Astrocyte of the cerebellum (primary cell): ENCODE results near the gene PRF1.
"Not testable (repeated sequence)": the region's sequence is repeated elsewhere in the genome, so short reads cannot be mapped to it uniquely, and the experiment has no call there.

ENCODE experiments used
- DNase-seq: peaks from one replicate; pipeline ENCODE4 v3.0.0-alpha.2; 2011; ENCODE audit warnings: low read depth
- H3K4me3 ChIP-seq: 2 replicates; pipeline ENCODE4 v1.5.1; 2011; ENCODE audit warnings: mild to moderate bottlenecking, low read depth, low read length, moderate library complexity
- in situ Hi-C: cut with HindIII; loops from 2 replicates; pipeline ENCODE4 v1.10.0; 2017; ENCODE audit warnings: low sequenced_read_pairs
- TF ChIP-seq, protein P1 (sequence below): IDR thresholded peaks from 2 replicates; pipeline ENCODE4 v1.5.1; 2012; ENCODE audit warnings: low read length, low read depth, moderate library complexity, mild to moderate bottlenecking; ENCODE audit errors: missing control alignments

PRF1 gene

DNA sequence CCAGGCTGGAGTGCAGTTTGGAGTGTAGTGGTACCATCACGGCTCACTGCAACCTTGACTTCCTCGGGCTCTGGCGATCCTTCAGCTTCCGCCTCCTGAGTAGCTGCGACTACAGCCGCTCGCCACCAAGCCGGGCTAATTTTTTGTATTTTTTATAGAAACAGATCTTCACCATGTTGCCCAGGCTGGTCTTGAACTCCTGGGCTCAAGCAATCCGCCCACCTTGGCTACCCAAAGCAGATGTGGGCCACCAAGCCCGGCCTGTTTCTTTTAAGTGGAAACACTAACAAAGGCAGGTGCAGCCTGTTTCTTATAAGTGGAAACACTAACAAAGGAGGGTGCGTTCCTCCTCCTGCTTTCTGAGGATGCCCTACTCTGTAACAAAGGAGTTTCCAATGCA is 18.2 kb downstream of the PRF1 start:
- in situ Hi-C loops: no loop called here
- DNase-seq: no peak
- H3K4me3 ChIP-seq: no peak overlapping the region
- TF ChIP-seq, protein P1, sequence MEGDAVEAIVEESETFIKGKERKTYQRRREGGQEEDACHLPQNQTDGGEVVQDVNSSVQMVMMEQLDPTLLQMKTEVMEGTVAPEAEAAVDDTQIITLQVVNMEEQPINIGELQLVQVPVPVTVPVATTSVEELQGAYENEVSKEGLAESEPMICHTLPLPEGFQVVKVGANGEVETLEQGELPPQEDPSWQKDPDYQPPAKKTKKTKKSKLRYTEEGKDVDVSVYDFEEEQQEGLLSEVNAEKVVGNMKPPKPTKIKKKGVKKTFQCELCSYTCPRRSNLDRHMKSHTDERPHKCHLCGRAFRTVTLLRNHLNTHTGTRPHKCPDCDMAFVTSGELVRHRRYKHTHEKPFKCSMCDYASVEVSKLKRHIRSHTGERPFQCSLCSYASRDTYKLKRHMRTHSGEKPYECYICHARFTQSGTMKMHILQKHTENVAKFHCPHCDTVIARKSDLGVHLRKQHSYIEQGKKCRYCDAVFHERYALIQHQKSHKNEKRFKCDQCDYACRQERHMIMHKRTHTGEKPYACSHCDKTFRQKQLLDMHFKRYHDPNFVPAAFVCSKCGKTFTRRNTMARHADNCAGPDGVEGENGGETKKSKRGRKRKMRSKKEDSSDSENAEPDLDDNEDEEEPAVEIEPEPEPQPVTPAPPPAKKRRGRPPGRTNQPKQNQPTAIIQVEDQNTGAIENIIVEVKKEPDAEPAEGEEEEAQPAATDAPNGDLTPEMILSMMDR: no peak

- in situ Hi-C loops: no loop called here
- no peak for DNase-seq
- TF ChIP-seq, protein P1: no peak
- H3K4me3 ChIP-seq: no peak overlapping the region
Observed at GRCh38 chr10:70583669-70584037, 18.9 kb downstream of the PRF1 start.

- H3K4me3 ChIP-seq: no peak overlapping the region
- TF ChIP-seq, protein P1: no peak
- in situ Hi-C loops: no loop called here
- no peak for DNase-seq
Observed at GRCh38 chr10:70582793-70583668, 19.5 kb downstream of the PRF1 start.

DNA sequence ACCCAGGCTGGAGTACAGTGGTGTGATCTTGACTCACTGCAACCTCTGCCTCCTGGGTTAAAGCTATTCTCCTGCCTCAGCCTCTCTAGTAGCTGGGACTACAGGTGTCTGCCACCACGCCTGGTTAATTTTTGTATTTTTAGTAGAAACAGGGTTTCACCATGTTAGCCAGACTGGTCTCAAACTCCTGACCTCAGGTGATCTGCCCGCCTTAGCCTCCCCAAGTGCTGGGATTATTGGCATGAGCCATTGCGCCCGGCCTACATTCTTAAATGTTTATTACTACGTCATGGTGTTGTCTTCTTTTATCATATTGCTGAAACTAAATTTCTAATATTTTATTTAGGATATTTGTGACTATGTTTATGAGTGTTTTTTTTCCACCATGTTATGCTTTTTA is 21.4 kb downstream of the PRF1 start:
- DNase-seq, in situ Hi-C loops, H3K4me3 ChIP-seq: not testable (repeated sequence)

- in situ Hi-C loops: loop anchor here (5.0 kb wide), 2 partner anchors 57 to 78 kb away; no protein-coding TSS in a partner anchor
- TF ChIP-seq, protein P1: no peak
- no peak for DNase-seq
- H3K4me3 ChIP-seq: no peak overlapping the region
Observed at GRCh38 chr10:70579234-70580002, 23.1 kb downstream of the PRF1 start.

GRCh38 chr10:70578371-70578947 is 24.1 kb downstream of the PRF1 start:
- in situ Hi-C loops: loop anchor here (5.0 kb wide), 2 partner anchors 56 to 79 kb away; no protein-coding TSS in a partner anchor
- no peak overlapping the region for H3K4me3 ChIP-seq
- DNase-seq: peak; percentile 97
- TF ChIP-seq, protein P1: no peak
